ENCODE results near the gene S100A10.

- no peak for TF ChIP-seq TEAD4 (CRISPR knock-in tag; IDR thresholded peaks at IDR 0.05)
- TF ChIP-seq, protein P1, sequence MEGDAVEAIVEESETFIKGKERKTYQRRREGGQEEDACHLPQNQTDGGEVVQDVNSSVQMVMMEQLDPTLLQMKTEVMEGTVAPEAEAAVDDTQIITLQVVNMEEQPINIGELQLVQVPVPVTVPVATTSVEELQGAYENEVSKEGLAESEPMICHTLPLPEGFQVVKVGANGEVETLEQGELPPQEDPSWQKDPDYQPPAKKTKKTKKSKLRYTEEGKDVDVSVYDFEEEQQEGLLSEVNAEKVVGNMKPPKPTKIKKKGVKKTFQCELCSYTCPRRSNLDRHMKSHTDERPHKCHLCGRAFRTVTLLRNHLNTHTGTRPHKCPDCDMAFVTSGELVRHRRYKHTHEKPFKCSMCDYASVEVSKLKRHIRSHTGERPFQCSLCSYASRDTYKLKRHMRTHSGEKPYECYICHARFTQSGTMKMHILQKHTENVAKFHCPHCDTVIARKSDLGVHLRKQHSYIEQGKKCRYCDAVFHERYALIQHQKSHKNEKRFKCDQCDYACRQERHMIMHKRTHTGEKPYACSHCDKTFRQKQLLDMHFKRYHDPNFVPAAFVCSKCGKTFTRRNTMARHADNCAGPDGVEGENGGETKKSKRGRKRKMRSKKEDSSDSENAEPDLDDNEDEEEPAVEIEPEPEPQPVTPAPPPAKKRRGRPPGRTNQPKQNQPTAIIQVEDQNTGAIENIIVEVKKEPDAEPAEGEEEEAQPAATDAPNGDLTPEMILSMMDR (IDR thresholded peaks at IDR 0.05), result no peak
- TF ChIP-seq, protein P2, sequence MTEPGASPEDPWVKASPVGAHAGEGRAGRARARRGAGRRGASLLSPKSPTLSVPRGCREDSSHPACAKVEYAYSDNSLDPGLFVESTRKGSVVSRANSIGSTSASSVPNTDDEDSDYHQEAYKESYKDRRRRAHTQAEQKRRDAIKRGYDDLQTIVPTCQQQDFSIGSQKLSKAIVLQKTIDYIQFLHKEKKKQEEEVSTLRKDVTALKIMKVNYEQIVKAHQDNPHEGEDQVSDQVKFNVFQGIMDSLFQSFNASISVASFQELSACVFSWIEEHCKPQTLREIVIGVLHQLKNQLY (CRISPR knock-in tag; IDR thresholded peaks at IDR 0.05), result no peak
- no peak for TF ChIP-seq AFF4 (CRISPR knock-in tag; IDR thresholded peaks at IDR 0.05; ENCODE audit: borderline replicate concordance)
- TF ChIP-seq TCF7 (CRISPR knock-in tag; IDR thresholded peaks at IDR 0.05; ENCODE audit: low read depth), result no peak
- TF ChIP-seq SP1 (CRISPR knock-in tag; conservative IDR thresholded peaks at IDR 0.05), result no peak
- no peak for TF ChIP-seq NFE2L1 (CRISPR knock-in tag; IDR thresholded peaks at IDR 0.05)
- no peak for TF ChIP-seq ARID4B (CRISPR knock-in tag; IDR thresholded peaks at IDR 0.05; ENCODE audit: borderline replicate concordance)
- TF ChIP-seq, protein P3, sequence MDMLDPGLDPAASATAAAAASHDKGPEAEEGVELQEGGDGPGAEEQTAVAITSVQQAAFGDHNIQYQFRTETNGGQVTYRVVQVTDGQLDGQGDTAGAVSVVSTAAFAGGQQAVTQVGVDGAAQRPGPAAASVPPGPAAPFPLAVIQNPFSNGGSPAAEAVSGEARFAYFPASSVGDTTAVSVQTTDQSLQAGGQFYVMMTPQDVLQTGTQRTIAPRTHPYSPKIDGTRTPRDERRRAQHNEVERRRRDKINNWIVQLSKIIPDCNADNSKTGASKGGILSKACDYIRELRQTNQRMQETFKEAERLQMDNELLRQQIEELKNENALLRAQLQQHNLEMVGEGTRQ (CRISPR knock-in tag; IDR thresholded peaks at IDR 0.05), result no peak
- no peak for TF ChIP-seq NR1H2 (CRISPR knock-in tag; IDR thresholded peaks at IDR 0.05)
- TF ChIP-seq, protein P4, sequence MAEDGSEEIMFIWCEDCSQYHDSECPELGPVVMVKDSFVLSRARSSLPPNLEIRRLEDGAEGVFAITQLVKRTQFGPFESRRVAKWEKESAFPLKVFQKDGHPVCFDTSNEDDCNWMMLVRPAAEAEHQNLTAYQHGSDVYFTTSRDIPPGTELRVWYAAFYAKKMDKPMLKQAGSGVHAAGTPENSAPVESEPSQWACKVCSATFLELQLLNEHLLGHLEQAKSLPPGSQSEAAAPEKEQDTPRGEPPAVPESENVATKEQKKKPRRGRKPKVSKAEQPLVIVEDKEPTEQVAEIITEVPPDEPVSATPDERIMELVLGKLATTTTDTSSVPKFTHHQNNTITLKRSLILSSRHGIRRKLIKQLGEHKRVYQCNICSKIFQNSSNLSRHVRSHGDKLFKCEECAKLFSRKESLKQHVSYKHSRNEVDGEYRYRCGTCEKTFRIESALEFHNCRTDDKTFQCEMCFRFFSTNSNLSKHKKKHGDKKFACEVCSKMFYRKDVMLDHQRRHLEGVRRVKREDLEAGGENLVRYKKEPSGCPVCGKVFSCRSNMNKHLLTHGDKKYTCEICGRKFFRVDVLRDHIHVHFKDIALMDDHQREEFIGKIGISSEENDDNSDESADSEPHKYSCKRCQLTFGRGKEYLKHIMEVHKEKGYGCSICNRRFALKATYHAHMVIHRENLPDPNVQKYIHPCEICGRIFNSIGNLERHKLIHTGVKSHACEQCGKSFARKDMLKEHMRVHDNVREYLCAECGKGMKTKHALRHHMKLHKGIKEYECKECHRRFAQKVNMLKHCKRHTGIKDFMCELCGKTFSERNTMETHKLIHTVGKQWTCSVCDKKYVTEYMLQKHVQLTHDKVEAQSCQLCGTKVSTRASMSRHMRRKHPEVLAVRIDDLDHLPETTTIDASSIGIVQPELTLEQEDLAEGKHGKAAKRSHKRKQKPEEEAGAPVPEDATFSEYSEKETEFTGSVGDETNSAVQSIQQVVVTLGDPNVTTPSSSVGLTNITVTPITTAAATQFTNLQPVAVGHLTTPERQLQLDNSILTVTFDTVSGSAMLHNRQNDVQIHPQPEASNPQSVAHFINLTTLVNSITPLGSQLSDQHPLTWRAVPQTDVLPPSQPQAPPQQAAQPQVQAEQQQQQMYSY (CRISPR knock-in tag; IDR thresholded peaks at IDR 0.05), result no peak
Observed at GRCh38 chr1:151964510-151964909, 29.1 kb downstream of the S100A10 start.

All from WTC11 (cell line).